Activated CD8-positive, alpha-beta memory T cell treated with anti-CD3 and anti-CD28 coated beads for 36 hours (primary cell): Measurements from ENCODE around the gene CDYL. TPM values are rescaled to one million over a fixed set of nuclear protein-coding genes. Genes with fewer than 3 reads are reported as not detected.

Source experiments
- CTCF ChIA-PET: fragments of 350-600 bp; sonication (Branson Sonifier 250); formaldehyde crosslinking; loops from one replicate; lab custom pipeline; 2021; ENCODE audit warnings: antibody characterized with exemption; lab: Charles Lee
- POLR2A ChIA-PET: fragments of 350-600 bp; sonication (Branson Sonifier 250); formaldehyde crosslinking; loops from one replicate; lab custom pipeline; 2021; ENCODE audit warnings: antibody characterized with exemption; lab: Charles Lee
- total RNA-seq, 2 experiments: library from RNA; stranded (reverse); gene quantifications; one replicate each; pipeline ENCODE4 v1.2.3, GENCODE V29; 2021

The CDYL gene, protein sequence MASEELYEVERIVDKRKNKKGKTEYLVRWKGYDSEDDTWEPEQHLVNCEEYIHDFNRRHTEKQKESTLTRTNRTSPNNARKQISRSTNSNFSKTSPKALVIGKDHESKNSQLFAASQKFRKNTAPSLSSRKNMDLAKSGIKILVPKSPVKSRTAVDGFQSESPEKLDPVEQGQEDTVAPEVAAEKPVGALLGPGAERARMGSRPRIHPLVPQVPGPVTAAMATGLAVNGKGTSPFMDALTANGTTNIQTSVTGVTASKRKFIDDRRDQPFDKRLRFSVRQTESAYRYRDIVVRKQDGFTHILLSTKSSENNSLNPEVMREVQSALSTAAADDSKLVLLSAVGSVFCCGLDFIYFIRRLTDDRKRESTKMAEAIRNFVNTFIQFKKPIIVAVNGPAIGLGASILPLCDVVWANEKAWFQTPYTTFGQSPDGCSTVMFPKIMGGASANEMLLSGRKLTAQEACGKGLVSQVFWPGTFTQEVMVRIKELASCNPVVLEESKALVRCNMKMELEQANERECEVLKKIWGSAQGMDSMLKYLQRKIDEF
- 10 to 100 TPM; 34.3 to 35.6 TPM for total RNA-seq

DNA sequence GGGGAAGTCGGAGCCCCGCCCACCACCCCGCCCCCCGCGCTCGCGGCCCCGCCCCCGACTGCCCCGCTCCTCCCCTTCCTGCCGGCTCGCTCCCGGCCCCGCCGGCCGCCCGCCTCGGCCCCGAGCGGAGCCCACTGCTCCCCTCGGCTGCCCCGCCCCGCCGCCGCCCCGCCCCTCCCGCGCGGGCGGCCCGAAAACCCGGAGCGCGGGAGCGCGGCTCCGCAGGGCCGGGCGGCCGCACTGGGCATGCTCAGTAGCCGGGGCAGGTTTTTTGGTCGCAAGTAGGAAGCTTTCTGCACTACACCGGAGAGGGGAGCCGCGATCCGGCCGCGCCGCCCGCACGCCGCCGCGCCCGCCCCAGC, at the start of gene CDYL:
Gene CDYL, plus strand, starts transcription at position 274 of the 362 bp plus-strand sequence. CDS start 380 bp downstream, outside the sequence.
- ChIA-PET POLR2A (interaction anchor here (0.6 to 1.8 kb wide), 3 partner anchors 11 to 840 kb away, joined by 4 to 7 read pairs (median 5); partner anchors contain the start of gene RPP40), CTCF (interaction anchor here (0.5 kb wide), 1 partner anchor 45 kb away, joined by 3 read pairs; no protein-coding TSS in a partner anchor)

DNA sequence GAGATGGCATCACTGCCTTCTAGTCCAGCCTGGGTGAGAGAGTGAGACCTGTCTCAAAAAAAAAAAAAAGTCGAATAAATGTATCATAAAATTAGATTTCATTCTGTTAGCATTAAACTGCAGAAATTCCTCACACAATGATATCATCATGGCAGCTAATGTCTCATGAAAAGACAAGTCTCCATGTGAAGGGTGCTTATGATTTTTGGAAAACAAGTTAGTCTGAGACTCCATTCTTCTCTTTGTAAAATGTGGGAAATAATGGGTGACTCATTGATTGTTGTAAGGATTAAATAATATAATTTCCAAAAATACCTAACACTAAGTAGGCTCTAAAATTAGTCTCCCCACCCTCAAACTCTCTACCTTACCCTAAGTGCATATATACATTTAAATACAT, 49.6 kb upstream of the CDYL start:
- ChIA-PET CTCF (no interaction called here), POLR2A (no interaction called here)

DNA sequence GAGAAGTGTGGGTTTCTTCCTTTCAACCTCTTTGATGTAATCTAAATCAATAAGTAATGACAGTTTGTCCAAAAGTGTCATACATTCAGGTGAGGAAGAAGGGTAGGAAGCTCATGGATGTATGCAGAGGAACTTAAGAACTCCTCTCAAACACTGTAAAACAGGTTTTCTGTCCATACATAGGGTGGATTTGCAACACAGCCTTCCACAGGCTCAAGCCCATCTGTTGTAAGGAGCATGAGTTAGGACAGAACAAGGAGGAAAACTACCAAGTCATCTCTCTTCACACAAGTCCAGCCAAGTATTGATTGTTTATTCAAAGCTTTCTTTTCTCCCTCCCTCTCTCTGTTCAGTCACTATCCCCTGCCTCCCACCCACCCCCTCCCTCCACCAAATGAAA, 49.0 kb upstream of the CDYL start:
- CTCF ChIA-PET: no interaction called here
- POLR2A ChIA-PET: no interaction called here

DNA sequence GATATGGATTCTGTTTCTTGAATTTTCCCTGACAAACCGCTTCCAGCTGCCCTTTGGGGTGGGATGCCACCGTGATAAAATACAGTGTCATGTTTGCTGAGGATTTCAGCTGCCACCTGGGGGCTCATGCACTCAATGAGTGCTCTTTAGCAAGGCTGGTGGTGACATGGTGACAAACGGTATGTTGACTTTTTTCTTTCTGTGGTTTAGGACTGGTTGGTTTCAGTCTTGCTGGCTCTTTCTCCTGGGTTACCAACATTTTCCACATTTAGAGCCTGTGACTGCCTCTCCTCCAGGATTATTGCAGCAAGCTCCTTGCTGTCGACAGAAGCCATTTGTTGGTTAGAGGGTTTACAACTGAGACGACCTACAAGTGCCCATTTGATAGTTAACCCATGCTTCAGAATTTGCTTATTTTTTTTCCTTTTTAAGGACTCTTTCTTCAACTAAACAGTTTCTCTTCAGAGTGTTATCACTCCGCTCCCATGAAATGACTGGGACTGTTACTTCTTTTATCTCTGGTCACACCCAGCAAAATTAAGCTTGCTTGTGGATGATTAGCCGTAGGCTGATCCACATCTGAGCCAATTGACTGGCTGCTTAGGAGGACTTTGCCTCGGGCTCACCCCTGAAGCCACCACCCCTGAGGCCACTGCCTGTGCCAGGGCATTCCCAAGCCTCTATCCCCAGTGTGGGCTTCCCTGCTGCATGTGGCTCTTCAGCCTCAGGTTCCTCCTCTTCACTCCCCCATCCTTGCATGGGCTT, 48.4 kb upstream of the CDYL start:
- POLR2A ChIA-PET: no interaction called here
- CTCF ChIA-PET: no interaction called here

DNA sequence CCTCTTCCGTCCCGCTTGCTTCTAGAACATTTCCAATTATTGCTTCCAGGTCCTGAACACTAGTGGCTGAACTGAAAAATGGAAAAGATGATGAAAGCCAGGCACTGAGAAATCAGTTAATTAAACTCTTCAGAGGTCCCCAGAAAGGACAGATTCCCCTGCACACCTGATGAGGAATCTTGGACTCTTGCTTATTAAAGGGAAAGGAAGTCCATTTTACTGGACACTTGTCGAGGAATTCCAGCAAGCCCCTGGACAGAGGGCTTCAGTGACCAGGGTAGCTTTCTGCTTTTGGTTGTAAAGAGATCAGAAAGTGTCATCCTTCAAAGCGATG, 47.8 kb upstream of the CDYL start:
- ChIA-PET CTCF (no interaction called here), POLR2A (no interaction called here)

DNA sequence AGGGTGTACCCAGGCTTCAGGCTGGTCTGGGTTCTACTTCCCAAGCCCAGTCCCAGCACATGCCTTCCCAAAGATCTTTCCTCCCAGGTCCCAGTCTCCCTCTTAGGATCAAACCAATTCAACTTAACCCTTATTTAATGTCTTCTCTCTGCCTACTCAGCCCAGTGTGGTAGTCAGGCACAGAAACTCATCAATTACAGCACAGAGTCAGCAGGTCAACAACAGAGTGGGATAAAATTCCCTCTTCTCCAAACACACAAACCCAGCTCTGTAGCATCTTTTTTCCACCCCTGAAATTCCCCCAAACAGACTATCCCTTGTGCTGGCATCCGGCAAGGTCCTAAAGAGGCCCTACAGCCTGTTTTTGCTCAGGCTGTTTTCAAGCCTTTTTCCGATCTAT, 47.3 kb upstream of the CDYL start:
- ChIA-PET CTCF (no interaction called here), POLR2A (no interaction called here)

DNA sequence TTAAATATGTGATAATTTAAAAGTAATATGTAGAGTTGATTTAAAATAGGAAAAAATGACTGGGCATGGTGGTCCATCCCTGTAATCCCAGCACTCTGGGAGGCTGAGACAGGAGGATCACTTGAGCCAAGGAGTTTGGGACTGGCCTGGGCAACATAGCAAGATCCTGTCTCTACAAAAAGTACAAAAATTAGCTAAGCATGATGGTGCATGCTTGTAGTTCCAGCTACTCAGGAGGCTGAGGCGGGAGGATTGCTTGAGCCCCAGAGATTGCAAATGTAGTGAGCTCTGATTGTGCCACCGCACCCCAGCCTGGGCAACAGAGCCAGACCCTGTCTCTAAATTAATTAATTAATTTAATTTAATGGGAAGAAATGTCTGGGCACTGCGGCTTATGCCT, 44.2 kb upstream of the CDYL start:
- ChIA-PET CTCF (interaction anchor here (0.6 kb wide), 1 partner anchor 142 kb away, joined by 3 read pairs; no protein-coding TSS in a partner anchor), POLR2A (no interaction called here)

DNA sequence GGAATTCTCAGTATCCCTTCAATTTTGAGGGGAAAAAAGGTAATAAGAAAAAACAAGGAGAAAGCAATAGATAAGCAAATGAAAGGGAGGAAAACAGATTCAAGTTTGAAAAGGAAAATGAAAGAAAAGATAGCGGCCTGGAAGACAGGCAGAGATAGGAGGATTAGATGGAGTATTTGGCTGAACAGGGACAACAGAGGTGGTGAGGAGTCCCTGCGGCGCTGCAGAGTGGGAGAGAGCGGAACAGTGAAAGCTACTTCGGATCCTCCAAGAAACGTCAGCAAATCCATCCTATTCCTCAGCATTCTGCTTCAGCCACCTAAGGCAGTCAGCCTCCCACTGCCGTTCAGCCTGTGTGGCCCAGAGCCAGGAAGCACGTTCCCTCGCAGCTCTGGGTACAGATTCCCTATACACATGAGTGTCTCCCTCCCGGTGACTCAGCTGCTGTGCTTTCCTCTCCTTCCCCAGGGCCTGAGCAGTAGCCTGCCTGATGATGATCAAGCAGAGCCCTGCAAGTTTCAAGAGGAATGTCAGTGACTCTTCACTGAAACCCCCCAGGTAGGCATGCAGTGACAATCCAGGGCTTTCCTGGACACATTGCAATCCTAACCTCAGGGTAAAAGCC, 43.4 kb upstream of the CDYL start:
- POLR2A ChIA-PET: no interaction called here
- CTCF ChIA-PET: interaction anchor here (0.6 kb wide), 1 partner anchor 143 kb away, joined by 3 read pairs; no protein-coding TSS in a partner anchor

DNA sequence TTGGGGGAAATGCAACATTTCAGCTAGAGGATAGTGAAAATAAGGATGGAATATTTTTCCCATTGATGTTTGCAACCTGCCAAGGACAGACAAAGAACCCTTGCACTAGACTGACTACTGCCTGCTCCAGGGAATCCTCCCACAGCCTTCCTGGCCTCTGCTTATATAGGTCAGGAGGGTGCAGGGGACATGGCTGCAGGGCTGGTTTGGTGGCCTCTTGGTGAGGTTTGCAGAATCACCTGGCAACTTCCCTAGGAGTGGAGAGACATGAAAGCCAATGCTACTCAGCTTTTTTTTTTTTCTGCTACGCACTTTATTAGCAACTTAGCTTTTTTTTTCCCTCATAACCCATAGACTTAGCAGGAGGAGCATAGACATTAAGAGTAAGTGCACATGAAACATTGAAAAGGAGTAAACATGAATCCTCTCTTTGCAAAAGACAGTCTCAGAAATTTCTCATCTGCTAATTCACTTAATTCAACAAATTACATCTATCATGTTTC, 39.8 kb upstream of the CDYL start:
- CTCF ChIA-PET: no interaction called here
- POLR2A ChIA-PET: no interaction called here

DNA sequence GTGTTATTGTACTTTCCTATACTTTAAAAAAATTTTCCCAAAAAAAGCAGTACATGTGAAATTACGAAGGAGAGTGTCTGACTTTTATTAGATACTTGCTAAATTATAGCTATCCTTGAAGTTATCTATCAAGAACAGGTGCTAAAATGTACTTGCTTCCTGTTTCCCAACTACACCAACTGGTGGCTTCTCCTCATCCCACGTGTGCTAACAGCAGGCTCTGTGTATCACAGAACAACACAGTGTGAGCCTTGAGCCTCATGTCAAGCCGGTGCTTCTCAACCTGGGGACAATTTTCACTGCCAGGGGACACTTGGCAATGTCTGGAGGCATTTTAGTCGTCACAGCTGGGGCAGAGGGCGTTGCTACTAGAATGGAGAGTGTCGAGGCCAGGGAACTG, 36.2 kb upstream of the CDYL start:
- ChIA-PET POLR2A (no interaction called here), CTCF (no interaction called here)

DNA sequence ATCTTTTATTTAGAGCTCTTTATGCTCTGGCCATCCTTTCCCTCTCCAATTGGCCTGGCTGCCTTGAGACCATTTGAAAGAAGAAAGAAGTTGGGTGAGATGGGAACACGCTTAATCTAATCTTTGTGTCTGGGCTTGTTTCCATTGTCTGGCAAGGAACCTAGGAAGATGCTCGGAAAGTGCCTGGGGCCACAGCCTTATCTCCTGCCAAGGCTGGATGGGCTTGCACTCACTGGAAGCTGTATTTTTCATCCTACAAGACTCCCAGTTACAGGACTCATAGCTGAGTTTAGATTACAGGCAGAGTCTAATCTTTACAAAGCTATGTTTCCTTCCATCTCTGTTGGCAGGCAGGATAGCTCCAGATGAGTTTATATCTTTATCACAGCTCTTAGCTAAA, 33.1 kb upstream of the CDYL start:
- ChIA-PET POLR2A (no interaction called here), CTCF (no interaction called here)

DNA sequence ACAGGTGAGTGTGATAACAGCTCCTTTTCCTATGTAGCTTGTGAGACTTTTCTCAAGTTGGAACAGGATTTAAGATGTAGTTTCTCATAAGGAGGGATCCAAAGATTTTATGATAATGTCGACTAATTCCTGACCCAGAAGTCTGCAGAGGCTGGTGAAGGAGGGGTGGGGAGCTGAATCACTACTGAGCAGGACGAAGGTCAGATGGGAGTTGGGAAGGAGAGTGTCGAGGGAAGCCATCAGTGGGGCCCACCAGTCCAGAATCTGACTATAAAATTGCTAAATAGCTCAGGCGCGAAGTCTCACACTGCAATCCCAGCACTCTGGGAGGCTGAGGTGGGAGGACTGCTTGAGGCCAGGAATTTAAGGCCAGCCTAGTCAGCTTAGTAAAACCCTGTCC, 32.3 kb upstream of the CDYL start:
- ChIA-PET CTCF (no interaction called here), POLR2A (no interaction called here)

DNA sequence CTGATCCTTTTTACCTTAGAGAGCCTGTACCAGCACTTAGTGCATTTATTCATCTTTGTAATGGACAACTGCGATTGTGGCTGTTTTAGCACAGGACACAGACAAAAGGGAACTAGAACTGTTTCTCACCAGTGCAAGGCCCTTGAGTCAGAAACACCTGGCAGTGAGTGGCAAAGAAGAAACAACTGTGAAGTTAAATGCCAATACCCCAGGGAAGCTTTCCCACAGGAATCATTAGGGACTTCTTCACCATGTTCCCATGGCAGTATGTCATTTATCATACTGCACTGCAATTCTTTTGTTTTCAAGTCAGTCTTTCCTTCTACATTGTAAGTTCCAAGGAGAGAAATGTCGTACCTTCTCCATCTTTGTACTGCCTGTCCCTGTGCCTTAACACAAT, 28.6 kb upstream of the CDYL start:
- POLR2A ChIA-PET: no interaction called here
- CTCF ChIA-PET: interaction anchor here (0.7 kb wide), 1 partner anchor 686 kb away, joined by 4 read pairs; no protein-coding TSS in a partner anchor

DNA sequence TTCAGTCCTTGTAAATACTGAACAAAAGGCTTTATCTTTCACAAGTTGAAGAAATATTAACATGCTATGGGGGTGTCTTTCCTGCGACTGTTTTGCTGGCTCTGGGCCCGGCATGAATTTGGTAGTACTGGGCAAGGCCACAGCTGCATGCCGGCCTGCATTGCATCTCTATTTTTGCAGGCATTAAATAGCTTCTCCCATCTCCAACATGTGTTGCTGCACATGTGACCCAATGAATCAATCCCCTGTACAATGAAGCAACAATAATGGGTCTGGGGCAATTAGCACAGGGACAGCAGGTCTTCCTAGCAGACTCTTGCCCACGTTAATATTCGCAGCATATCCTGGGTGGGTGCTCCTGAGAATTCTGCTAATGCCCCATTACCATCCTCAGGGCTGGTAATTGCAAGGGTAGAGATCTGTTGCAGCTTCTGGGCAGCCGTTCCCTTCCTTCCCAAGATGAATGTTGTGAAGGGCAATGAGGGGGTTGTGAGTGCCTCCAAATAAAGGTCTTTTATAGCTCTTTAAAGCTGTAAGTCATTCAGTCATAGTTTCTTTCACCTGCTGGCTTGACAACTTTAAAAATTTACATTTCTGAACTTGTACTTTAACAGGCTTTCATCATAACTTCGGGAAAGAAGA, 24.3 kb upstream of the CDYL start:
- POLR2A ChIA-PET: no interaction called here
- CTCF ChIA-PET: no interaction called here

DNA sequence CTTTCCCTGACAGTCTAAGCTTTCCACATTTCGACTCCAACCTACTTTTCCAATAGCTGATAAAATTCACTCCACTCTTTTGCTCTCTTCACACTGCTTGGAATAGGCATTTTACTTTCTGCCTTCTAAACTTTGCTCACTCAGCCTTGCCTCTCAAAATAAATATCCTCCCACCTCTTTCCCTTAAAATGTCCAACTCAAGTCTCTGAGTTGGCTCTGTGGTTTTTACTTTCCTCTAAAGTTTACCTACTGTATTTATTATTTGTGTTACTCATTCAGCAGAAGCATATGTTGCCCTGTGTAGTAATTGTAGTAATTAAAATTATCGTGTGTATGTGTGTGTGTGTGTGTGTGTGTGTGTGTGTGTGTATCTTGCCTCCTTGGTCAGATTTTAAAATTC, 20.0 kb upstream of the CDYL start:
- POLR2A ChIA-PET: no interaction called here

DNA sequence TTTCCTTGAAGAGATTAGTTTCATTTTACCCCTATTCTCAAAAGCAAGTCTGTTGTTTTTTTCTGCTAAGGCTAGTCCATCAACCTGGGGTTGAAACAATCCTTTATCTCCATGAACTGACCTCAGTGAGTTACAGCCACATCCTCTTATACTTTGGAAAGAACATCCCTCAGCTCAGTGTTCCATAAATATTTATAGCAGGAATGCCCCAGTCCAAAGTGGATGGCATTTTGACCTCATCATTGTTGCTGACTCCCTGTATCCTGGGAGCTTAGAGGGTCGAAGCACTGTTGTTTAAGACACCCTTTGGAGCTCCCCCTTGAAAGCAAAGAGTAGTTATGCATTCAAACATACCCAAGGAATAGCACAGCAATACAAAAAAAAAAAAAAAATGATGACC, 16.2 kb upstream of the CDYL start:
- ChIA-PET CTCF (no interaction called here), POLR2A (no interaction called here)

More for the DNA sequence above, 20.0 kb upstream of the CDYL start:
- CTCF ChIA-PET: no interaction called here

DNA sequence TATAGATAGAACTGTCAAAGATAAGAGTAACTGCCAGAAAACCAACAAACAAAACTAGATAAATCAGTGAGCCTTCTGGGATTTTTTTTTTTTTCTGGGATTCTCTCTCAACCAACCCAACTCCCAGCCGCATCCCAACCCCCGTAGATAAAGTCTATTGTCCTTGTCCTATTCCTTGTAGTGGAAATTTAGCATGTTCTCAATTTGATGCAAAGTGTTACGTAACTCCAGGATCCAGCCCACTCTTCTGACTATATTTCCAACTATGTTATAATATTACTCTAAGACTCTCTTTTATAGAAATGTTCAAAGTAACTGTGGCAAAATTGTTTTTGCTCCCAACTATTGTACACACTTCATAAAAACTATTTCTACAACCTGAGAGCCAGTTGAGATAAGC, 15.4 kb upstream of the CDYL start:
- POLR2A ChIA-PET: no interaction called here
- CTCF ChIA-PET: no interaction called here

DNA sequence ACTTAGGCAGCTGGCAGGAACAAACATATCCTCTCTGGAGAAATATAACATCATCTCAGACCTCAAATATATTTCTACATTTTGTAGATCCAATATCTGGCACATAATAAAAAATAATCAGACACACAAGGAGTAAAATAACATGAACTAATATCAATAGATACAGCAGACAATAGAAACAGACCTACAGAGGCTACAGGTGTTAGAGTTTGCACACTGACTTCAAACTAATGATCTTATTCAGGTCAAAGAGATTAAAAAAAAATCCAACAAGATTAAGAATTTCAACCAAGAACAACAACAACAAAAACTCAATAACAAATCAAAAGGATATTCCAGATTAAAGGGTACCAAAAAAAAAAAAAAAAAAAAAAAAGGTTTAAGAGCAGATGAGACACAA, 13.9 kb upstream of the CDYL start:
- POLR2A ChIA-PET: no interaction called here
- CTCF ChIA-PET: interaction anchor here (0.7 kb wide), 1 partner anchor 228 kb away, joined by 4 read pairs; no protein-coding TSS in a partner anchor

DNA sequence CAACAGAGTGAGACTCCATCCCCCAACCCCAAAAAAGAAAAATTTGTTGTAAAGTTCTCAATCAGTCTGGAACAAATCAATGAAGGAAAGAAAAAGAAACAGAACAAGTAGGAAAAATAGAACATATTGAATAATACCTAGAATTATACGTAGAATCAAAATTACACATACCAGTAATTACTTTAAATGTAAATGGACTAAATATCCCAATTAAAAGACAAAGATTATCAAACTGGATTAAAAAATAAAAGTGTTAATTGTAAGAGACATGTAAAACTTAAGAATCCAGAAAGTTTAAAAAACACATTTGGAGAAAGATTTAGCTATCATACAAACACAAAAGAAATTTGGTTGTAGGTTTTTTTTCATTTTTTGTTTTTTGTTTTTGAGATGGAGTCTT, 12.3 kb upstream of the CDYL start:
- ChIA-PET CTCF (no interaction called here), POLR2A (no interaction called here)
